H1 (cell line): ENCODE results near the gene CEP120. TPM values are rescaled to one million over a fixed set of nuclear protein-coding genes. Genes with fewer than 3 reads are reported as not detected.

ENCODE experiments used
- ASH2L ChIP-seq: fragments of 200-600, 300-600 bp; sonication (generic); IDR thresholded peaks from one replicate; pipeline ENCODE4 v1.7.1; 2017; ENCODE audit warnings: low read length
- SP2 ChIP-seq: IDR thresholded peaks from 2 replicates; pipeline ENCODE4 v1.6.1; 2012; ENCODE audit warnings: mild to moderate bottlenecking, low read length, inconsistent platforms
- polyA plus RNA-seq, 7 experiments: library from polyadenylated mRNA; depleted of rRNA in 3 of 7; stranded (reverse) in 5 of 7; unstranded in 2 of 7; fragments of >200 nt in 5 of 7; fragments of 200-250 nt in 2 of 7; gene quantifications; 1 replicate in 5 of 7; 2 replicates in 1 of 7; 4 replicates in 1 of 7; pipeline versions ENCODE4 v1.2.1 to v1.2.3, GENCODE V29; 2011 to 2013; ENCODE audit warnings: missing spikeins in 2 of 7, mixed read lengths in 2 of 7
- total RNA-seq: library from RNA; stranded (reverse); fragmentation: NEBNext Ultra II Directional; extraction: Animal tissue kit (Norgen Biotek cat#: 25700); gene quantifications from 2 replicates; pipeline ENCODE4 v1.2.1, GENCODE V29; 2021

The CEP120 gene
- total and polyA plus RNA-seq, 2 of the 8 experiments (the other 6 are each of a cell fraction or from before 2014, with no cell fraction given), result 9.3 to 17.9 TPM

GRCh38 chr5:123360201-123360571 lies 63.0 kb downstream of the CEP120 start (continued):
- no peak for TF ChIP-seq ASH2L
- TF ChIP-seq SP2, result no peak
